Dedifferentiated amniotic fluid mesenchymal stem cell (primary cell): Measurements from ENCODE around the gene TRIM77.
"Not testable (repeated sequence)": the region's sequence is repeated elsewhere in the genome, so short reads cannot be mapped to it uniquely, and the experiment has no call there.

ENCODE experiments used
- DNase-seq: peaks from one replicate; pipeline ENCODE4 v3.0.0-alpha.2; 2016; ENCODE audit errors: extremely low spot score

The TRIM77 gene

DNA sequence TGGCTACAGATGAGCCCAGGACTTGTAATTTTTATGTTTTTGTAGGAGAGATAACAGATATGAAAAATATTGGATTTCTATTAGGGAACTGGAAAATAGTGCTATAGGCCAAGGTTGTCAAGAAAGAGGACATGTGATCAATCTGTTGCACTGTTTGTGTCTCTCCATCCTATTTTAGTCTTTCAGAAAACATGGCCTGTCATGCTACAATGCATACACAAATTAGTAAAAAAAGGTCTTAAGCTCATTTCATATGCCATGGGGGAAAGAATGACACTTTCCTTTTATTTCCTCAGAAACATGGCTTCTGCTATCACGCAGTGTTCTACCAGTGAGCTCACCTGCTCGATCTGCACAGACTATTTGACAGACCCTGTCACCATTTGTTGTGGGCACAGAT is at the start of gene TRIM77:
Gene TRIM77 (plus strand): TSS at position 301 of the 400 bp plus-strand sequence. CDS start 0 bp downstream, at position 301.
- DNase-seq = not testable (repeated sequence)

DNA sequence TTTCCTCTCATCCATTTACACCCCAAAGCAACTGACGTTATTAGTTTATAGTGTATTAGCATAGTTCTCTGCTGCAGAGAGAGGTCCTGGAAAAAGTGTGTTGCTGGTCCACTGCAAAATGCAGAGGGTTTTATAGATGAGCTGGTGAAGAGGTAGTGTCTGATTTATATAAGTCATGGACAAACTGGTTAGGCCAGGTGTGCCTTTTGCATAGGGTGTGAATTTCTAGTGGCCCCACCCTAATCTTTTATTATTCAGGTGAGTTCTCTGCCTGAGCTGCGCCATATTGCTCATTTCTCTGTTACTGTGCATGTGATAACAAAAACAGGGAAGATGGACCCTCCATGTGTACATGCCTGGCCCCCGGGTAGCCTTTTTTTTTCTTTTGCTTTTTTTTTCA is 43.1 kb upstream of the TRIM77 start:
- no peak for DNase-seq

DNA sequence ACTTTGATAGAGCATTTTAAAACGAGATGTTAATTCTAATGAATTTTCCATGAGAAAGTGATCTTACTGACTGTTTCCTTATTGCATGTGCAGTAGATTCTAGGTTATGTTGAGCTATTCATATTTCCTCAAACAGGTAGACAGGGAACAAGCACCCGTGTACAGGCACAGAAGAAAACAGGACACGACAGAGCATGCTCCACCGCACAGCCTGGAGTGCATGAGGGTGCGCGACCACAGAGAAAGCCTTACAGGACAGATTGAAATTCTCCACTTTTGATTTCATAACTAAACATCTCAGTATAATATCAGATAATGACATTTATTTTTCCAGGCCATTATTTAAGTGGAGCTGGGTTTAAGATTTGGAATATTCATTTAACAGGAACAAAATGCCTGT is 41.9 kb upstream of the TRIM77 start:
- not testable (repeated sequence) for DNase-seq

DNA sequence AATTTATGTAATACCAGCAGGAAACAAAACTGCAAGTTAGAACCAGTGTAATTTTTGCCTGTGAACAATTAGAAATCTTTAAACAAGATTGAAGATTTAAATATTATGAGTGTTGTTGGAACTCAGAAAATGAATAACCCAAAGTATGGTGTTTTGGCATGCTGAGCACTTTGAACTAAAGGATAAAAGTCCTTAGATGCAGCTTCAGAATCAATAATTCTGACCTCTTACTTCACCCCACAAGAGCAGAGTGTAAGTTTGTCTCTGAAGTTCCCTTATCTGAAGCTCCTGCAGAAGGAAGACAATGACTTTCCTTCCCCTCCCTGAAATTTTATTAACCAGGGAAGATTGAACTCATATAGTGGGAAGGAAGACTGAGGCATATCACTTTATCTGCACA is 40.5 kb upstream of the TRIM77 start:
- DNase-seq = not testable (repeated sequence)

DNA sequence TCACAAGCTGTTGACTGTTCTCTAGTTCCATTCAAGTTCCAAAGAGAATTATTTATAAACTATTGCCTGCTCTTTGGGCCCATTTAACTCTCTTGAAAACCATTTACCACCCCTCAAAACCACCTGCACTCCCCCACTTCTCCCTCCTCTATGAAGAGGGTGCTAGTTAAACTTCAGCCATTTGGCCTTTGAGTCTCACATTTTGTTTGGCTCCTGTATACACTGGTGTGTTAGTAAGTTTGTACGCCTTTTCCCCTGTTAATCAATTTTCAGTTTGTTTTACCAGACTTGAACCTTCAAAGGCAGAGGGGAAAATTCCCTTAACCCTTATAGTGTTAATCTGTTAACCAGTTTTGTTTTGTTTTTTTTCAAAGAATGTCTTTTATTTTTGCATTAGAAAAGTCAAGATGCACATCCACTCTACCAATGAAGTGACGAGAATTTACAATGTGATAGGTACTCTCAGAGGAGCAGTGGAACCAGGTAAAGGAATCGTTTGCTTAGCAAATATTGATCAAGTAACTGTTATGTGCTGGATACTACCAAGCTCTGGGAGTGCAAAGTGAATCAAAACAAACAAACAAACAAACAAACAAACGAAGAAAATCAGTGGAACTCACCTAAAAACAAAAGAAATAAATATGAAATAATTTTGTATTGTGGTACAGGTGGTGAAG is 40.0 kb upstream of the TRIM77 start:
- DNase-seq = not testable (repeated sequence)

- DNase-seq = not testable (repeated sequence)
Observed at GRCh38 chr11:89672547-89672946, 37.6 kb upstream of the TRIM77 start.

- not testable (repeated sequence) for DNase-seq
Observed at GRCh38 chr11:89673380-89673779, 36.7 kb upstream of the TRIM77 start.

GRCh38 chr11:89675383-89675782 is 34.7 kb upstream of the TRIM77 start:
- DNase-seq = not testable (repeated sequence)

- not testable (repeated sequence) for DNase-seq
Observed at GRCh38 chr11:89675948-89676347, 34.2 kb upstream of the TRIM77 start.

- DNase-seq = not testable (repeated sequence)
Observed at GRCh38 chr11:89707080-89707479, 3.0 kb upstream of the TRIM77 start.

DNA sequence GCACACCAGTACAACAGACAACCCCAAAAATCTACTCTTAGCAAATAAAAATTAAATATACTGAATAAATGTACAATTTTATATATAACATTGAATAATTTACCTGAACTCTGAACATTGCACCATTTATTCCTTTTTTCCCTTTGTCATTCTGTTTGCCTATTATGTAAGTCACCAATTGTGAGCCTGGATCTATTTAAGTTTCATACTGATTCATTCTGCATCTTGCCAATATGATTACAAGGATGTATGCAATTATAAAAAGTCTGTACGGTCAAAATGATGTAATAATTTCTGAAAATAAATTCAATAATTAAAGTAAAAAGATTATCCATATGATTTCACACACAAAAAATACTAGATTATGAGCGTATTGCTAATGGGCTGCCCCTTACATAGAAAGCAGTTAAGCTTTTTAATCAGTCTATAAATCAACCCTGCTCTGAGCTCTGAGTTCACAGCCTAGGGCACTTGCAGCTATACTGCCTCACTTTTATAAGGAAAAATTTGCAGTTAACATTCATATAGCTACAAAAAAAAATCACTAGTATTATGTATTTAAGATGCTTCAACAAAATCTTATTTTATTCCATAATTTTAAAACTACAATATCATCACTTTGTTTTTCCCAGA is 14.9 kb downstream of the TRIM77 start:
- DNase-seq = not testable (repeated sequence)

DNA sequence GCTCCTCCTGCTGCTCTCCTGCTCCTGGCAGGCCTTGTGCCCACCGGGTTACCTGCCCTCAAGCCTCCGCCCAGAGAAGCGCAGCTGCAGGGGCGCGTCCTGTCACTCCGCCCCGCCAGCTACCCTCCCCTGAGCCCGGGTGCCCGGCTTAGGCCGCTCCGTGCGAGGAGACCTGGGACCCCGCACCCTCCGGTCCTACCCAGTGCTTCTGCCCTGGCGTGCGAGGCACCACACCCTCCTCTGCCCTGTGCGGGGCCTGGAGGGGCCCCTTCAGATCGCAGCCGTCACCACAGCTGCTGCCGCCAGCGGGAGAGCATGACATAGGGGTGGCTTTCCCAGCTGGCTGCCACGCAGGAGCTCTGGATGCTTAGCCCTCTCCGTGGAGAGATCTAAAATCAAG is 20.1 kb downstream of the TRIM77 start:
- DNase-seq = not testable (repeated sequence)

DNA sequence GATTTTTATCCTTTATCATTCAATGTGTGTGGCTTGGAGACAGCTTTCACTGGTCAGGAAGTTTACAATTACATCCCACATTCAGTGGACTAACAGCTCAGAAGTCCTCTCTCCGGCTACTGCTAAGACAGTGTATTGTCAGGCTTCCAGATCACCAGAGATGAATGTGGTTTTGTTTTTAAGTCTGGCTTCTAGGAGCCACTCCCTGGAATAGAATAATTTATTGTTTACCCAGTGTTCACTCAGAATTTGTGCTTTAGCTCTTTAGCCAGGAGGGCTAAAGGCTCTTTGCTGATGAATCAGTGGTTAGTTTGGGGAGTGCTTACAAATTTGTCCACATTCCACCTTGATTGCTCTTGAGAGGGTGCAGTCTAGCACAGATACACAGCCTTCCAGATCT is 26.5 kb downstream of the TRIM77 start:
- DNase-seq = no peak

DNA sequence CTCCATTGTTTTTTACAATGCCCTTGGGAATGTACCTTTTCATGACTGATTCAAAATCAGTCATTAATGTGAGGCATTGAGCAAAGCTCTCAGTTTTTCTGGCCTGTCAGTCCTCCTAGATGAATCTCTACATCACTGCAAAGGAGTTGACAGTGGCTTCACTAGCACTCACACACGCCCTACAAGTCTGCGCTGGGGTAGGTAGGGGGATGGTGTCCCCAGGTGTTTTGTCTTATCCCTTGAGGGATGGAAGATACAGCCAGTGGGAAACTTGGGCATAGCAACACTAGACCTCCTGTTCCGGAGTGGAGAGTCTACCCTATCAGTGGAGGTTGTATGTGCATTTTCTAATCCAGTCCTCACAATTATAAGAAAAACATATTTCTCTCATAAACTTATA is 27.0 kb downstream of the TRIM77 start:
- DNase-seq = no peak

- not testable (repeated sequence) for DNase-seq
Observed at GRCh38 chr11:89741406-89741805, 31.3 kb downstream of the TRIM77 start.

DNA sequence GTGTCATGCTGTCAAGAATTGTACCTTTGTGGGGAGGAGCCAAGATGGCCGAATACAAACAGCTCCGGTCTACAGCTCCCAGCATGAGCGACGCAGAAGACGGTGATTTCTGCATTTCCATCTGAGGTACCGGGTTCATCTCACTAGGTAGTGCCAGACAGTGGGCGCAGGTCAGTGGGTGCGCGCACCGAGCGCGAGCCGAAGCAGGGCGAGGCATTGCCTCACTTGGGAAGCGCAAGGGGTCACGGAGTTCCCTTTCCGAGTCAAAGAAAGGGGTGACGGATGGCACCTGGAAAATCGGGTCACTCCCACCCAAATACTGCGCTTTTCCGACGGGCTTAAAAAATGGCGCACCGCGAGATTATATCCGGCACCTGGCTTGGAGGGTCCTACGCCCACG is 34.1 kb downstream of the TRIM77 start:
- DNase-seq = not testable (repeated sequence)

GRCh38 chr11:89750822-89751221 is 40.7 kb downstream of the TRIM77 start:
- DNase-seq = not testable (repeated sequence)
